GM21381 (cell line): ENCODE data around the gene ITPRID2.
"Not testable (repeated sequence)": the region's sequence is repeated elsewhere in the genome, so short reads cannot be mapped to it uniquely, and the experiment has no call there.

Experiments used
- ATAC-seq: cut with Tn5 transposase; IDR thresholded peaks from one replicate; pipeline ENCODE4 v1.9.1; 2021; ENCODE audit warnings: mild to moderate bottlenecking, moderate library complexity; ENCODE audit not compliant: unreplicated experiment

Gene ITPRID2

GRCh38 chr2:181958726-181959125 is 67.2 kb downstream of the ITPRID2 start:
- ATAC-seq: no peak

GRCh38 chr2:181959508-181959907 is 68.0 kb downstream of the ITPRID2 start:
- no peak for ATAC-seq

GRCh38 chr2:181961167-181961566 is 69.6 kb downstream of the ITPRID2 start:
- not testable (repeated sequence) for ATAC-seq

GRCh38 chr2:181962142-181962541 is 70.6 kb downstream of the ITPRID2 start:
- no peak for ATAC-seq

- ATAC-seq: no peak
Observed at GRCh38 chr2:181970160-181970794, 78.7 kb downstream of the ITPRID2 start.

GRCh38 chr2:181971032-181971431 is 79.5 kb downstream of the ITPRID2 start:
- no peak for ATAC-seq

GRCh38 chr2:181972431-181973170 is 81.1 kb downstream of the ITPRID2 start:
- no peak for ATAC-seq

- no peak for ATAC-seq
Observed at GRCh38 chr2:181973171-181973783, 81.7 kb downstream of the ITPRID2 start.

- ATAC-seq: no peak
Observed at GRCh38 chr2:181977661-181978350, 86.3 kb downstream of the ITPRID2 start.

- ATAC-seq: no peak
Observed at GRCh38 chr2:181978351-181979150, 87.0 kb downstream of the ITPRID2 start.
